T-helper 1 cell treated with Interleukin-12 subunit alpha and Interleukin-12 subunit beta and Interleukin-4 antibody, amounts not matched to agents 30 ng/mL and 1 ng/mL, for 36 hours (primary cell): ENCODE measurements around the gene SDC1. TPM values are rescaled to one million over a fixed set of nuclear protein-coding genes. Genes with fewer than 3 reads are reported as not detected.

ENCODE experiments used
- intact Hi-C: fragments of 100-400 bp; cut with micrococcal nuclease; formaldehyde crosslinking; loops from one replicate; pipeline ENCODE4 v1.15.1; 2024
- total RNA-seq: library from RNA; stranded (reverse); gene quantifications from 2 replicates; pipeline ENCODE4 v1.2.3, GENCODE V29; 2022

Gene SDC1
- total RNA-seq, 1 donor from 2014 or later, result not detected

- intact Hi-C loops, result no loop called here
Measured at GRCh38 chr2:20186078-20186854, 38.7 kb downstream of the SDC1 start.

GRCh38 chr2:20185176-20186022 is 39.5 kb downstream of the SDC1 start:
- intact Hi-C loops, result no loop called here

DNA sequence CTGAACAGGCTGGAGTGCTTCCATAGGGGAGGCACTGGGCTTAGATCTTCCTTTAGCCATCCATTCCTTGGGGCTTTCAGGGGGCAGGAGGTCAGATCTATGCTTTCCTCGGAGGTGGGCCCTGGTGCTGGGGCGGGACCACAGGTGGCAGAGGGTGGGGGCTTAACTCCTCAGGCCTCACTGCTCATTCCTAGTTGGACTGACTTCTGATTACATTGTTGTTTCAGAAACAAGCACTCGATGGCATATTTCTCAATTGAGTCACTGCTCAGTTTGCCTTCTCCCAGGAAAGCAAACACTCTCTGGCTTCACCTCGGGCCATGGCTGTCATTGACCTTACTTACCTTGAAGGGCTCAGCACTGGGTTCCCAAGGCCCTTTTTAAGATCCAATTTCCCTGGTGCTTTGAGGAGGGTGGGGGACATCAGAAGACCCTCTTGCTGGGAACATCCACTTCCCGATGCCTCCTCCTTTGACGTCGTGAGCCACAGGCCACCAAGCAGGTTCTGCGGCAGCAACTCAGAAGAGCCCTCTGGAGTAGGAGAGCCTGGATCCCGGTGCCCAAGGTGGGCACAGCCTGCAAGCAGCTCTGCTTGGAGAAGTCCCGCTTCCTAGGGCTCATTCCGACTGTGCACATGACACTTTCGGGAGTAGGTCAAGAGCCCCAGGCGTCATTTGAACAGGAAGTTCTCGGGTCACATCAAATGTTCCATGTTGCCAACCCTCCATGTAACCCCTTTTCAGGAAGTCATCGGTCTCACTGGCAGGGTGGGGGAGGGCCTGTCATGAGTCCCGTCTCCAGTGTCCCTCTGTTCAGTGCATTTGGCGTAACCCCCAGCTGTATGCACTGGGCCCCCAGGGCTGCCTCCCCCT is 40.6 kb downstream of the SDC1 start:
- intact Hi-C loops, result no loop called here

GRCh38 chr2:20183373-20183772 is 41.6 kb downstream of the SDC1 start:
- intact Hi-C loops, result no loop called here

- intact Hi-C loops, result no loop called here
Measured at GRCh38 chr2:20182241-20182931, 42.5 kb downstream of the SDC1 start.

- intact Hi-C loops, result no loop called here
Measured at GRCh38 chr2:20181761-20182160, 43.2 kb downstream of the SDC1 start.

GRCh38 chr2:20180676-20181648 is 44.0 kb downstream of the SDC1 start:
- intact Hi-C loops, result no loop called here

GRCh38 chr2:20179755-20180594 is 45.0 kb downstream of the SDC1 start:
- intact Hi-C loops, result no loop called here

GRCh38 chr2:20179466-20179754 is 45.5 kb downstream of the SDC1 start:
- intact Hi-C loops, result no loop called here

- intact Hi-C loops, result no loop called here
Measured at GRCh38 chr2:20178666-20179465, 46.1 kb downstream of the SDC1 start.

DNA sequence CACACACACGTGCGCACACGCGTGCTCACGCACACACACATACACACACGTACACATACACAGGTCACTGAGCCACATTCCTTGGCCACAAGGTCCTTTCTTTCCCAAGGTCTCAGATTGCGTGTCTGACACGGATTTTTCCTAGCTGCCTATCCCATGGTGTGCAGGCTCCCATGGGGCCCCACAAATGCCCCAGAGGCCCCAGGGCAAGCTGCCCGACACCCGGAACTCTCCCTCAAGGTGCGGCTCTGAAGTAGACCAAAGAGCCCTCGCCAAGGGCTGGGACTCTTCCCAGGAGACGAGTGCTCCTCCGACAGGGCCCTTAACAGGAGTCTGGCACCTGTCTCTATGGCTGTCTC is 46.7 kb downstream of the SDC1 start:
- intact Hi-C loops, result no loop called here

GRCh38 chr2:20177556-20178248 is 47.2 kb downstream of the SDC1 start:
- intact Hi-C loops, result no loop called here

GRCh38 chr2:20176760-20177159 is 48.2 kb downstream of the SDC1 start:
- intact Hi-C loops, result no loop called here

- intact Hi-C loops, result no loop called here
Measured at GRCh38 chr2:20175931-20176330, 49.0 kb downstream of the SDC1 start.

DNA sequence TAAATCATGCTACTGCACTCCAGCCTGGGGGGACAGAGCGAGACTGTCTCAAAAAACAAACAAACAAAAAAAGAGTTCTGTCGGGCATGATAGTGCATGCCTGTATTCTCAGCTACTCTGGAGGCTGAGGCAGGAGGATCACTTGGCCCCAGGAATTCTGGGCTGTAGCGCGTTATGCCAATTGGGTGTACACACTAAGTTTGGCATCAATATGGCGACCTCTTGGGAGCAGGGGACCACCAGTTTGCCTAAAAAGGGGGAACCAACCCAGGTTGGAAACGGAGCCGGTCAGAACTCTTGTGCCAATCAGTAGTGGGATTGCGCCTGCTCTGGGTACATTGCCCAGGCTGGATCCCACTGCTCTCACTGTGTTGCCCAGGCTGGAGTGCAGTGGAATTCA is 49.7 kb downstream of the SDC1 start:
- intact Hi-C loops, result no loop called here

DNA sequence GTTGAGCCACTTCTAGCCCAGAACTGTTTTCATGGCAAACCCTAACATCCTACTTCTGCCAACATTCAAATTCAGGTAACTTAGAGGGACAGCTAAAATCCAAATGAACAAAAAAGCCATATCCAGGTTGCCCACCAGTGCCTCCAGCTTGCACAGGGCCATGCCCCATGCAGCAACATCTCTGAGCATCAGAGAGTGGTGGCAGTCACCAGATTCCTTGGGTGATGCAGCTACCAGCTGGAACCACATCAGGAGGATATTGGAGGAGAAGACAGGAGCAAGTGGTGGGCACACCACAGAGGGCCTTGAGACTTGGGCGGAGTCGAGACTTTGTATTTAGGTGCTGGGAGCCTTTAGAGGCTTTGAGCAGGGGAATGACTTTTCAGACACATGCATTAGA is 50.5 kb downstream of the SDC1 start:
- intact Hi-C loops, result no loop called here

GRCh38 chr2:20173496-20174402 is 51.2 kb downstream of the SDC1 start:
- intact Hi-C loops, result no loop called here
